IgD-negative memory B cell (primary cell): ENCODE results near the gene TRIM47. TPM values are rescaled to one million over a fixed set of nuclear protein-coding genes. Genes with fewer than 3 reads are reported as not detected.
"Not testable (repeated sequence)": the region's sequence is repeated elsewhere in the genome, so short reads cannot be mapped to it uniquely, and the experiment has no call there.

Source experiments
- H3K27ac Mint-ChIP-seq, 3 donors: one replicate each; pipeline ENCODE4 v1.8.0; 2020 to 2022; ENCODE audit warnings: mild to moderate bottlenecking in 3 of 3, mixed read lengths in 3 of 3, moderate library complexity in 1 of 3
- H3K27me3 Mint-ChIP-seq: one replicate; pipeline ENCODE4 v1.8.0; 2021; ENCODE audit warnings: mixed read lengths
- H3K36me3 Mint-ChIP-seq: one replicate; pipeline ENCODE4 v1.8.0; 2020; ENCODE audit warnings: mild to moderate bottlenecking, mixed read lengths
- H3K4me1 Mint-ChIP-seq, 3 donors: one replicate each; pipeline ENCODE4 v1.8.0; 2020 to 2022; ENCODE audit warnings: mixed read lengths in 3 of 3, mild to moderate bottlenecking in 1 of 3
- H3K4me3 Mint-ChIP-seq, 4 donors: one replicate each; pipeline ENCODE4 v1.8.0; 2020 to 2022; ENCODE audit warnings: mild to moderate bottlenecking in 4 of 4, mixed read lengths in 4 of 4, moderate library complexity in 3 of 4
- H3K9me3 Mint-ChIP-seq, 3 donors: one replicate each; pipeline ENCODE4 v1.8.0; 2020 to 2021; ENCODE audit warnings: mixed read lengths in 3 of 3, mild to moderate bottlenecking in 1 of 3
- polyA plus RNA-seq: library from polyadenylated mRNA; unstranded; fragments of 300-500 nt; fragmentation: Illumina TruSeq; gene quantifications from one replicate; pipeline ENCODE4 v1.2.3, GENCODE V29; 2021

TRIM47 gene
- polyA plus RNA-seq, 1 donor from 2014 or later: 12.4 TPM

GRCh38 chr17:75854101-75854748, 24.2 kb downstream of the TRIM47 start:
- Mint-ChIP-seq H3K36me3 (peaks cover 1% of the 10 kb centered on the region), H3K9me3 (no peaks in the 10 kb centered on the region), H3K4me1 (peaks cover 11 to 31% (median 24%) of the 10 kb centered on the region in 3 donors), H3K4me3 (no peak overlapping the region), H3K27ac (peak overlapping the region in 1 of 3 donors; percentile 81), H3K27me3 (no peaks in the 10 kb centered on the region)

- peak overlapping the region in 3 of 4 donors; percentile 33 to 48 (median 47) for H3K4me3 Mint-ChIP-seq
- H3K36me3 Mint-ChIP-seq: peaks cover 1% of the 10 kb centered on the region
- H3K9me3 Mint-ChIP-seq: no peaks in the 10 kb centered on the region
- peak overlapping the region in 2 of 3 donors; percentile 76 to 81 for H3K27ac Mint-ChIP-seq
- H3K4me1 Mint-ChIP-seq: peaks cover 7 to 27% (median 17%) of the 10 kb centered on the region in 3 donors
- no peaks in the 10 kb centered on the region for H3K27me3 Mint-ChIP-seq
Observed at GRCh38 chr17:75853433-75853832, 24.9 kb downstream of the TRIM47 start.

GRCh38 chr17:75851693-75851991, 26.7 kb downstream of the TRIM47 start:
- peak overlapping the region in 3 of 4 donors; percentile 43 to 63 (median 52) for H3K4me3 Mint-ChIP-seq
- H3K4me1 Mint-ChIP-seq: peaks cover 10 to 23% (median 14%) of the 10 kb centered on the region in 3 donors
- not testable (repeated sequence) for H3K27ac Mint-ChIP-seq, H3K9me3 Mint-ChIP-seq, H3K27me3 Mint-ChIP-seq, H3K36me3 Mint-ChIP-seq

GRCh38 chr17:75850928-75851692, 27.3 kb downstream of the TRIM47 start:
- H3K27me3 Mint-ChIP-seq: no peaks in the 10 kb centered on the region
- peak overlapping the region in 3 of 4 donors; percentile 43 to 63 (median 52) for H3K4me3 Mint-ChIP-seq
- peaks cover 5 to 18% (median 9%) of the 10 kb centered on the region in 3 donors for H3K4me1 Mint-ChIP-seq
- H3K27ac Mint-ChIP-seq: no peak overlapping the region
- H3K36me3 Mint-ChIP-seq: peaks cover 1% of the 10 kb centered on the region
- no peaks in the 10 kb centered on the region for H3K9me3 Mint-ChIP-seq

- Mint-ChIP-seq H3K27me3 (no peaks in the 10 kb centered on the region), H3K36me3 (peaks cover 1% of the 10 kb centered on the region), H3K4me1 (peaks cover 12 to 24% (median 17%) of the 10 kb centered on the region in 3 donors), H3K9me3 (no peaks in the 10 kb centered on the region), H3K27ac (no peak overlapping the region), H3K4me3 (no peak overlapping the region)
Observed at GRCh38 chr17:75849724-75850123, 28.7 kb downstream of the TRIM47 start.

- no peaks in the 10 kb centered on the region for H3K9me3 Mint-ChIP-seq
- peaks cover 1% of the 10 kb centered on the region for H3K36me3 Mint-ChIP-seq
- no peak overlapping the region for H3K27ac Mint-ChIP-seq
- H3K4me3 Mint-ChIP-seq: no peak overlapping the region
- no peaks in the 10 kb centered on the region for H3K27me3 Mint-ChIP-seq
- H3K4me1 Mint-ChIP-seq: peaks cover 12 to 23% (median 16%) of the 10 kb centered on the region in 3 donors
Observed at GRCh38 chr17:75849279-75849646, 29.1 kb downstream of the TRIM47 start.

GRCh38 chr17:75848523-75849278, 29.7 kb downstream of the TRIM47 start:
- Mint-ChIP-seq H3K4me3 (peak overlapping the region in 2 of 4 donors; percentile 45 to 90), H3K4me1 (peaks cover 12 to 21% (median 15%) of the 10 kb centered on the region in 3 donors), H3K27me3 (no peaks in the 10 kb centered on the region), H3K9me3 (no peaks in the 10 kb centered on the region), H3K27ac (peak overlapping the region; percentile 40 to 96 (median 86)), H3K36me3 (peaks cover 1% of the 10 kb centered on the region)

GRCh38 chr17:75847614-75848522, 30.5 kb downstream of the TRIM47 start:
- Mint-ChIP-seq H3K36me3 (peaks cover 1% of the 10 kb centered on the region), H3K27me3 (no peaks in the 10 kb centered on the region), H3K27ac (peak overlapping the region; percentile 40 to 96 (median 86)), H3K4me1 (peaks cover 12 to 17% (median 17%) of the 10 kb centered on the region in 3 donors), H3K4me3 (peak overlapping the region in 2 of 4 donors; percentile 45 to 90), H3K9me3 (no peaks in the 10 kb centered on the region)

GRCh38 chr17:75846692-75847613, 31.4 kb downstream of the TRIM47 start:
- peak overlapping the region in 1 of 3 donors; percentile 14 for H3K27ac Mint-ChIP-seq
- no peaks in the 10 kb centered on the region for H3K27me3 Mint-ChIP-seq
- H3K9me3 Mint-ChIP-seq: no peaks in the 10 kb centered on the region
- H3K36me3 Mint-ChIP-seq: peaks cover 3% of the 10 kb centered on the region
- peaks cover 12 to 15% (median 14%) of the 10 kb centered on the region in 3 donors for H3K4me1 Mint-ChIP-seq
- H3K4me3 Mint-ChIP-seq: no peak overlapping the region

GRCh38 chr17:75845933-75846691, 32.3 kb downstream of the TRIM47 start:
- Mint-ChIP-seq H3K9me3 (no peaks in the 10 kb centered on the region), H3K36me3 (peaks cover 3% of the 10 kb centered on the region), H3K27me3 (no peaks in the 10 kb centered on the region), H3K4me3 (peak overlapping the region in 1 of 4 donors; percentile 88), H3K27ac (peak overlapping the region; percentile 14 to 85 (median 46)), H3K4me1 (peaks cover 12% of the 10 kb centered on the region in 3 donors)

- H3K27ac Mint-ChIP-seq: peak overlapping the region; percentile 85 to 93 (median 89)
- H3K9me3 Mint-ChIP-seq: no peaks in the 10 kb centered on the region
- H3K27me3 Mint-ChIP-seq: no peaks in the 10 kb centered on the region
- peaks cover 3% of the 10 kb centered on the region for H3K36me3 Mint-ChIP-seq
- H3K4me3 Mint-ChIP-seq: peak overlapping the region; percentile 67 to 88 (median 86)
- peaks cover 12 to 14% (median 12%) of the 10 kb centered on the region in 3 donors for H3K4me1 Mint-ChIP-seq
Observed at GRCh38 chr17:75845058-75845711, 33.2 kb downstream of the TRIM47 start.

GRCh38 chr17:75844530-75845057, 33.8 kb downstream of the TRIM47 start:
- no peaks in the 10 kb centered on the region for H3K9me3 Mint-ChIP-seq
- H3K4me3 Mint-ChIP-seq: peak overlapping the region; percentile 89 to 98 (median 95)
- H3K36me3 Mint-ChIP-seq: peaks cover 1% of the 10 kb centered on the region
- H3K27ac Mint-ChIP-seq: peak overlapping the region; percentile 85 to 93 (median 89)
- H3K27me3 Mint-ChIP-seq: no peaks in the 10 kb centered on the region
- peaks cover 12 to 14% (median 12%) of the 10 kb centered on the region in 3 donors for H3K4me1 Mint-ChIP-seq
